GM18505 (cell line): ENCODE results near the gene NFYC.
"Not testable (repeated sequence)": the region's sequence is repeated elsewhere in the genome, so short reads cannot be mapped to it uniquely, and the experiment has no call there.

Experiments
- ATAC-seq: cut with Tn5 transposase; IDR thresholded peaks from one replicate; pipeline ENCODE4 v1.9.1; 2021; ENCODE audit not compliant: unreplicated experiment
- POLR2A ChIP-seq: IDR thresholded peaks from 4 replicates; pipeline ENCODE4 v1.6.1; 2011; ENCODE audit warnings: borderline replicate concordance; ENCODE audit not compliant: insufficient read depth, insufficient read length; ENCODE audit errors: extremely low read depth

The NFYC gene

GRCh38 chr1:40679165-40679953 lies 12.1 kb upstream of the NFYC start:
- no peak for ATAC-seq
- TF ChIP-seq POLR2A, result no peak

GRCh38 chr1:40684669-40685068 lies 6.8 kb upstream of the NFYC start:
- TF ChIP-seq POLR2A, result no peak
- no peak for ATAC-seq

- ATAC-seq, result no peak
- TF ChIP-seq POLR2A, result no peak
Observed at GRCh38 chr1:40687059-40687458, 4.4 kb upstream of the NFYC start.

- no peak for TF ChIP-seq POLR2A
- ATAC-seq, result no peak
Observed at GRCh38 chr1:40687661-40688060, 3.8 kb upstream of the NFYC start.

DNA sequence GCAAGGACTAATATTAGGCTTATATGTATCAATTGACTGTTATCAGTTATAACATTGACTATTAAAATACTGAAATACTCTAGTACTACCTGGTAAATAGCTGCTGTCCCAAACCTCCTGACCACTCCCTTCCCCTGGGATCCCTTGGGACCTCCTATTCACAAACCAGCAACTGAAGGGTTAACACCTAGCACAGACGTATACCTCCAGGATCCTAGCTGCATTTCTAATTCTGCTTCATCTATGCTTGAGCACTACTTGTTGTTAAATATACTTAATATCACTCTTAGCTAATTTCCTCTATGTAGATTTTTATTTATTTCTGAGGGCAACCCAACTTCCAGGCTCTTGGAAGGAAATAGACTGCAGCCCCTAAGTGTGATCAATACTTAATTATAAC lies 1.8 kb upstream of the NFYC start:
- TF ChIP-seq POLR2A, result no peak
- no peak for ATAC-seq

GRCh38 chr1:40690771-40691537 lies 550 bp upstream of the NFYC start:
- no peak for TF ChIP-seq POLR2A
- ATAC-seq, result no peak

DNA sequence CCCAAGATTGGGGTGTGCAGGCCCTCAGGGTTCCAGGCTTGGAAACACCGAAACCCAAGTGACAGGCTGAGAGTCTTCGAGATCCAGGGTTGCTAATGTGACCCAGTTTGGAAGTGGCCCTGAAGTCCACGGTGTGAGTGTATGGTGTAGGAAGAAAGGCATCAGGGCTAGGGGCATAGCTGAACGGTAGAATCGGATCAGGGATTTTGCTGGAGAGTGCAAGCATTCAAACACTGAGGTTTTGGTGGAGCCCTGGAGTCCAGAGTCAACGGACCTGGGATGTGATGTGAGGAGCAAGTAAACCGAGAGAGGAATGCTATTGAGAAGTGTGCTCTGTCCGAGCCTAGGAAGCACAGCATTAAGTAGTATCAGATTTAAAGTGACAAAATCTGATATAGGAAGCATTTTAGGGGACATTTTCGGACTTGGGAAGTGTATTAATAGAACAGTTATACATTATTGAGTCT lies 958 bp downstream of the NFYC start:
- TF ChIP-seq POLR2A, result no peak
- ATAC-seq, result no peak

DNA sequence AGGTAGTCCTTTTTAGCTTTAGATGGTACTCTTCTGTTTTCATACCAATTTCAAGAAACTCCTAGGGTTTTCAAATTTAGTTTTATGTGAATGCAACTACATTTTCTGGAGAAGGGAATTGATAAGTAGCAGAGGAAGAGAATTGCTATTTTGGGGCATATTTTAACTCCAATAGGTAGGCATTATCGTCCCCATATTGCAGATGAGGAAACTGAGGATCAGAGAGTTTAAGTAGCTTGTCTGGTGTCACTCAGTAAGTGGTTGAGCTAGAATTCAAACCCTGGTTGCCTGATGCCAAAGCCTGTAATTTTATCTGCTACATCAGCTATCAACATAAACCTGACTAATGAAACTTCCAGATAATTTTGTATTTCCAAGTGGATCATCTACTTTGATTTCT lies 1.9 kb downstream of the NFYC start:
- ATAC-seq, result no peak
- TF ChIP-seq POLR2A, result no peak

DNA sequence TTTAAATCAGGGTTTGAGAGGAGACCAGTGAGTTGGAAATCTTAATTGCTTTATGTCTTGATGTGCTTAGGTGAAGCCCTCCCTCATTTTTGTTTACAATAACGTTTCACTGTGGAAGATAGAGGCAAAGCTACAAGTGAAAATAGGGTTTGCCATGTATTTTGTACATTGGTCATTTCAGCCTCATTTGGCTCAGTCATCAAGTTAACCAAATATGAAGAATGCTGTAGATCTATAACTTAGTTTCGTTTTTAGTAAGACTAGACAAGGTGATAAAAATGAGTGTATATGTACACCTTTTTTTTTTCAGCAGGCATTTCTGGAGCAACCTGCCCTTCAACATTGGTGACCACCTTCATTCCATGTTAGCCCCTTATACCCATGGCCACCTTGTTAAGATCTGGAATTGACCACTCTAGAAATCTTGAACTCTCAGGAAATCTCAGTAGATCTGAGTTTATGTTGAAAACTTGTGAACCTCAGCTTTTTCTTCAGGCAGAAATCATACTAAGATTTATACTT lies 2.9 kb downstream of the NFYC start:
- TF ChIP-seq POLR2A, result no peak
- ATAC-seq, result no peak

DNA sequence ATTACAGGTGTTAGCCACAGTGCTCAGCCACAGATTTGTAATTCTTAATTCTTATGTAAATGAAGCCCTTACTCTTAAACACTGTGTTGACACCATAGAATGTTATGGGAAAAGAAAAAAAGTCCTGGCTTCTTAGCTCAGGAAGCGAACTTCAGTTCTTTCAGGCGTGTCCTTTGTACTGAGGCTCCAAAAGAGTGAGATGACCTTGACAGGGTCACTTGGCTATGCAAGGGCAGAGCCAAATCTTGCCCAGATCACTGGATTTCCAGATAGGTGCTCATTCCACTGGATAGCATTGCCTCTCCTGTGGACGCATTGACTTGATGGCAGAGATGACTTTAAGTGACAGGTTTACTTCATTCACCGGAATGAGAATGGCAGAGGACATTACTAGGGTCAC lies 4.8 kb downstream of the NFYC start:
- ATAC-seq, result no peak
- TF ChIP-seq POLR2A, result no peak

DNA sequence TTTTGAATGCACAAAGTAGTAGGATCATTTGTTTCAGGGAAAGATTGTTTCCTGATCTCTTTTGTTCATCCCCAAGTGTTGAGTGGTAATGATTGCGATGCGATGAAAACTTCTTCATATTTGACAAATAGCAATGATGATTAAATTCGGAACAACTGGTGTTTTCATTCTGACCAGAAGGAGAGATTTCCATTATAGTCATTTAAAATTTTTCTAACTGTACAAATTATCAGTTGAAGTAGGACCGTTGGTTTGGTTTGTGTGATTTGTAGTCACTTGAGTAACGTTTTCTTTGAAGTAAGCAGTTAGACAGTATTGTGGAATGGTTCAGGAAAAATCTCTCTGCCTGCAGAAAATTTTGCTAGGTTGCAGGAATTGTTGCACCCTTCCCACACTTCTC lies 5.9 kb downstream of the NFYC start:
- no peak for TF ChIP-seq POLR2A
- no peak for ATAC-seq

- ATAC-seq, result peak; percentile 63
- no peak for TF ChIP-seq POLR2A
Observed at GRCh38 chr1:40699787-40700186, 8.3 kb downstream of the NFYC start.

GRCh38 chr1:40701684-40702083 lies 10.2 kb downstream of the NFYC start:
- ATAC-seq, result no peak
- TF ChIP-seq POLR2A, result no peak

DNA sequence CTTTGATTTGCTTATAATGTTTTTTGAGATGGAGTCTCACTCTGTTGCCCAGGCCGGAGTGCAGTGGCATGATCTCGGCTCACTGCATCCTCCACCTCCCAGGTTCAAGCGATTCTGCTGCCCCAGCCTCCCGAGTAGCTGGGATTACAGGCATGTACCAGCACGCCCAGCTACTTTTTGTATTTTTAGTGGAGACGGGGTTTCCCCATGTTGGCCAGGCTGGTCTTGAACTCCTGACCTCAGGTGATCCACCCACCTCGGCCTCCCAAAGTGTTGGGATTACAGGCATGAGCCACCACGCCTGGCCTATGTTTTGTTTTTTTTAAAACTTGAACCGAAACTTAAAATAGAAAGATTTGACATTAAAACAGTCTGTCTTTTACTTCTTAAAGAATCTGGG lies 11.3 kb downstream of the NFYC start:
- ATAC-seq, result not testable (repeated sequence)
